Left cardiac atrium (tissue), 4 donors: ENCODE measurements around the gene P2RY11. TPM values are rescaled to one million over a fixed set of nuclear protein-coding genes. Genes with fewer than 3 reads are reported as not detected.
A peak's percentile ranks its signal among the peaks of the same experiment; 100 is the strongest.

Experiments used
- ATAC-seq, 2 donors: fragments of 200-7000 bp; cut with Tn5 transposase; one replicate each; pipeline ENCODE4 v1.9.1; 2020; ENCODE audit warnings: mild to moderate bottlenecking in 2 of 2, moderate library complexity in 2 of 2
- DNase-seq: peaks from one replicate; pipeline ENCODE4 v3.0.0-alpha.2; 2020
- intact Hi-C, 2 donors: fragments of 100-400 bp; cut with DNase I; formaldehyde crosslinking; loops; one replicate each; pipeline versions ENCODE4 v1.14.1 to v1.15.1; 2022 to 2023
- long read RNA-seq: library from polyadenylated mRNA; unstranded; transcript quantifications from one replicate; pipeline ENCODE4 v2.0.0, GENCODE V29; 2021
- total RNA-seq, 2 donors: library from RNA; stranded (reverse); fragmentation: NEBNext Ultra II Directional; extraction: Animal tissue kit (Norgen Biotek cat#: 25700); gene quantifications; one replicate each; pipeline ENCODE4 v1.2.1, GENCODE V29; 2021
- donor health status: DM: no; HTN: yes; CAD: no.
- donor health status: DM: no; HTN: yes; CAD: no; lungs with severe emphysema.
- donor health status: DM: yes; HTN: yes; CAD: no.
- donor health status: Dilated cardiomyopathy.

Gene P2RY11
- 10 to 100 TPM in 1 of 2 donors, 1 to 10 TPM in 1; 3.8 to 13.2 TPM for total RNA-seq
- long read RNA-seq, partial matches to known transcripts: 4 of 6 reads
- long read RNA-seq, other reads (novel, unspliced or antisense): 1 of 6 reads

- ATAC-seq (no peak), DNase-seq (no peak)
- intact Hi-C loops: no loop called here
These were observed at the start of gene P2RY11 for GRCh38 chr19:10111405-10111811. Gene P2RY11, plus strand, starts transcription at chr19:10111693. Its CDS starts 29 bp downstream, at chr19:10111722.

- no peak for ATAC-seq
- intact Hi-C loops: no loop called here
- DNase-seq: no peak
These were observed 49.7 kb upstream of the P2RY11 start for GRCh38 chr19:10061717-10062310.

- DNase-seq (no peak), ATAC-seq (no peak)
- intact Hi-C loops: no loop called here
These were observed 43.3 kb upstream of the P2RY11 start for GRCh38 chr19:10068205-10068604.

GRCh38 chr19:10069046-10069445 lies 42.4 kb upstream of the P2RY11 start:
- intact Hi-C loops: no loop called here
- DNase-seq (no peak), ATAC-seq (no peak)

- intact Hi-C loops: no loop called here
- DNase-seq: no peak
- no peak for ATAC-seq
These were observed 40.6 kb upstream of the P2RY11 start for GRCh38 chr19:10070730-10071446.

- no peak for ATAC-seq
- intact Hi-C loops: no loop called here
- DNase-seq: no peak
These were observed 37.3 kb upstream of the P2RY11 start for GRCh38 chr19:10074153-10074552.

- DNase-seq (no peak), ATAC-seq (no peak)
- intact Hi-C loops: no loop called here
These were observed 35.0 kb upstream of the P2RY11 start for GRCh38 chr19:10076535-10076934.

GRCh38 chr19:10078329-10078728 lies 33.2 kb upstream of the P2RY11 start:
- DNase-seq (no peak), ATAC-seq (no peak)
- intact Hi-C loops: no loop called here

- ATAC-seq (no peak), DNase-seq (no peak)
- intact Hi-C loops: no loop called here
These were observed 32.5 kb upstream of the P2RY11 start for GRCh38 chr19:10079031-10079453.

- ATAC-seq: no peak
- intact Hi-C loops: no loop called here
- DNase-seq: no peak
These were observed 27.6 kb upstream of the P2RY11 start for GRCh38 chr19:10083911-10084310.

- intact Hi-C loops: no loop called here
These were observed 26.7 kb upstream of the P2RY11 start for GRCh38 chr19:10084803-10085202.

GRCh38 chr19:10085641-10086590 lies 25.6 kb upstream of the P2RY11 start, which contains the start of gene SHFL:
Gene SHFL, plus strand, starts transcription at chr19:10086317. Its CDS starts 111 bp downstream, at chr19:10086428.
- DNase-seq (peak; percentile 80), ATAC-seq (peak; percentile 94 to 97)
- intact Hi-C loops: no loop called here

More at GRCh38 chr19:10084803-10085202, 26.7 kb upstream of the P2RY11 start:
- ATAC-seq (no peak), DNase-seq (no peak)

GRCh38 chr19:10086591-10087192 lies 24.8 kb upstream of the P2RY11 start:
- intact Hi-C loops: no loop called here
- ATAC-seq (peak; percentile 35 to 37), DNase-seq (no peak)

GRCh38 chr19:10087296-10088061 lies 24.0 kb upstream of the P2RY11 start:
- intact Hi-C loops: no loop called here
- no peak for ATAC-seq

GRCh38 chr19:10088949-10089554 lies 22.4 kb upstream of the P2RY11 start:
- intact Hi-C loops: no loop called here
- ATAC-seq (no peak), DNase-seq (no peak)

More at GRCh38 chr19:10087296-10088061, 24.0 kb upstream of the P2RY11 start:
- DNase-seq: no peak

- DNase-seq: no peak
- no peak for ATAC-seq
- intact Hi-C loops: no loop called here
These were observed 21.6 kb upstream of the P2RY11 start for GRCh38 chr19:10089801-10090375.

- intact Hi-C loops: no loop called here
- ATAC-seq: no peak
- DNase-seq: no peak
These were observed 20.2 kb upstream of the P2RY11 start for GRCh38 chr19:10091370-10091687.
